ENCODE measurements around the gene CSNK1A1.
"Not testable (repeated sequence)": the region's sequence is repeated elsewhere in the genome, so short reads cannot be mapped to it uniquely, and the experiment has no call there.

The CSNK1A1 gene

GRCh38 chr5:149466457-149466972 is 84.7 kb downstream of the CSNK1A1 start:
- no peak overlapping the region for H2AK5ac ChIP-seq (ENCODE audit: low read length)
- H3K4me3 ChIP-seq (ENCODE audit: low read depth, low read length), result no peak overlapping the region
- H3K14ac ChIP-seq (ENCODE audit: low read length), result no peak overlapping the region
- no peaks in the 10 kb centered on the region for H3K36me3 ChIP-seq (ENCODE audit: control insufficient read depth in 1 of 2, insufficient read depth in 2 of 2, low read length in 2 of 2)
- H4K8ac ChIP-seq (ENCODE audit: low read depth, low read length), result no peak overlapping the region
- DNase-seq, result peak in 1 of 2 donors; percentile 34
- H3K4me2 ChIP-seq (ENCODE audit: low read length), result no peak overlapping the region
- no peak overlapping the region for H3K23ac ChIP-seq (ENCODE audit: low read length)
- peaks cover 2% of the 10 kb centered on the region for H3K79me2 ChIP-seq (ENCODE audit: control insufficient read depth, insufficient read depth, low read length, poor library complexity)
- no peak overlapping the region for H4K91ac ChIP-seq (ENCODE audit: low read depth, low read length)
- WGBS (ENCODE audit: extremely low coverage, insufficient coverage, insufficient read length), result no CpG with 5 or more reads among the region's 17 CpGs
- no peak overlapping the region for H3K9ac ChIP-seq (ENCODE audit: low read length)
- no peak overlapping the region for H3K4ac ChIP-seq (ENCODE audit: low read depth, low read length)
- H2AFZ ChIP-seq (ENCODE audit: insufficient read depth, low read length, poor library complexity), result no peak overlapping the region
- peaks cover 4% of the 10 kb centered on the region for H3K79me1 ChIP-seq (ENCODE audit: low read length)
- H3K18ac ChIP-seq (ENCODE audit: low read length), result no peak overlapping the region
- peaks cover 9 to 15% of the 10 kb centered on the region in 2 experiments for H3K4me1 ChIP-seq (ENCODE audit: control insufficient read depth in 1 of 2, insufficient read depth in 2 of 2, low read length in 2 of 2)
- H4K12ac ChIP-seq (ENCODE audit: low read depth, low read length), result no peak overlapping the region
- no peak overlapping the region for H2BK120ac ChIP-seq (ENCODE audit: insufficient read depth, low read length, poor library complexity)
- H2BK12ac ChIP-seq (ENCODE audit: low read length), result no peak overlapping the region
- no peak overlapping the region for H2BK5ac ChIP-seq (ENCODE audit: low read depth, low read length, poor library complexity)
- H3K27ac ChIP-seq (ENCODE audit: low read depth, low read length), result no peak overlapping the region
- H3K9me3 ChIP-seq (ENCODE audit: insufficient read depth, low read depth, low read length), result peaks cover 1% of the 10 kb centered on the region
- H3K27me3 ChIP-seq (ENCODE audit: insufficient read depth, low read length), result no peaks in the 10 kb centered on the region

GRCh38 chr5:149464796-149465489 is 86.3 kb downstream of the CSNK1A1 start:
- H3K14ac ChIP-seq (ENCODE audit: low read length), result peak overlapping the region; percentile 38
- no peak overlapping the region for H3K9ac ChIP-seq (ENCODE audit: low read length)
- peaks cover 1% of the 10 kb centered on the region for H3K9me3 ChIP-seq (ENCODE audit: insufficient read depth, low read depth, low read length)
- peak overlapping the region; percentile 49 for H4K91ac ChIP-seq (ENCODE audit: low read depth, low read length)
- H4K8ac ChIP-seq (ENCODE audit: low read depth, low read length), result peak overlapping the region; percentile 50
- no peak overlapping the region for H4K12ac ChIP-seq (ENCODE audit: low read depth, low read length)
- H2AFZ ChIP-seq (ENCODE audit: insufficient read depth, low read length, poor library complexity), result peak overlapping the region; percentile 25
- peaks cover 4% of the 10 kb centered on the region for H3K79me1 ChIP-seq (ENCODE audit: low read length)
- peak overlapping the region; percentile 37 for H2BK12ac ChIP-seq (ENCODE audit: low read length)
- H2AK5ac ChIP-seq (ENCODE audit: low read length), result peak overlapping the region; percentile 8
- no peak overlapping the region for H3K4me3 ChIP-seq (ENCODE audit: low read depth, low read length)
- H3K23ac ChIP-seq (ENCODE audit: low read length), result no peak overlapping the region
- H3K79me2 ChIP-seq (ENCODE audit: control insufficient read depth, insufficient read depth, low read length, poor library complexity), result peaks cover 2% of the 10 kb centered on the region
- no peak overlapping the region for H3K4me2 ChIP-seq (ENCODE audit: low read length)
- no peak for DNase-seq
- H3K27me3 ChIP-seq (ENCODE audit: insufficient read depth, low read length), result no peaks in the 10 kb centered on the region
- no CpG with 5 or more reads among the region's 8 CpGs for WGBS (ENCODE audit: extremely low coverage, insufficient coverage, insufficient read length)
- no peaks in the 10 kb centered on the region for H3K36me3 ChIP-seq (ENCODE audit: control insufficient read depth in 1 of 2, insufficient read depth in 2 of 2, low read length in 2 of 2)
- no peak overlapping the region for H3K4ac ChIP-seq (ENCODE audit: low read depth, low read length)
- peak overlapping the region; percentile 26 for H3K18ac ChIP-seq (ENCODE audit: low read length)
- H3K4me1 ChIP-seq (ENCODE audit: control insufficient read depth in 1 of 2, insufficient read depth in 2 of 2, low read length in 2 of 2), result peaks cover 9 to 12% of the 10 kb centered on the region in 2 experiments
- peak overlapping the region; percentile 23 for H2BK120ac ChIP-seq (ENCODE audit: insufficient read depth, low read length, poor library complexity)
- no peak overlapping the region for H3K27ac ChIP-seq (ENCODE audit: low read depth, low read length)
- peak overlapping the region; percentile 24 for H2BK5ac ChIP-seq (ENCODE audit: low read depth, low read length, poor library complexity)

- Histone ChIP-seq H3K4me1 (ENCODE audit: control insufficient read depth in 1 of 2, insufficient read depth in 2 of 2, low read length in 2 of 2) (peaks cover 14 to 18% of the 10 kb centered on the region in 2 experiments), H3K79me1 (ENCODE audit: low read length) (peaks cover 14% of the 10 kb centered on the region)
- H2AFZ ChIP-seq (ENCODE audit: insufficient read depth, low read length, poor library complexity); H3K79me2 ChIP-seq (ENCODE audit: control insufficient read depth, insufficient read depth, low read length, poor library complexity); DNase-seq; H2BK120ac ChIP-seq (ENCODE audit: insufficient read depth, low read length, poor library complexity); H4K91ac ChIP-seq (ENCODE audit: low read depth, low read length); H2BK12ac ChIP-seq (ENCODE audit: low read length); H3K9ac ChIP-seq (ENCODE audit: low read length); H3K27ac ChIP-seq (ENCODE audit: low read depth, low read length); H3K4me3 ChIP-seq (ENCODE audit: low read depth, low read length); H3K27me3 ChIP-seq (ENCODE audit: insufficient read depth, low read length); H2BK5ac ChIP-seq (ENCODE audit: low read depth, low read length, poor library complexity); H3K18ac ChIP-seq (ENCODE audit: low read length); H4K8ac ChIP-seq (ENCODE audit: low read depth, low read length); H3K4me2 ChIP-seq (ENCODE audit: low read length); H3K36me3 ChIP-seq (ENCODE audit: control insufficient read depth in 1 of 2, insufficient read depth in 2 of 2, low read length in 2 of 2); H3K9me3 ChIP-seq (ENCODE audit: insufficient read depth, low read depth, low read length); H2AK5ac ChIP-seq (ENCODE audit: low read length); H3K4ac ChIP-seq (ENCODE audit: low read depth, low read length); H3K23ac ChIP-seq (ENCODE audit: low read length); H3K14ac ChIP-seq (ENCODE audit: low read length); H4K12ac ChIP-seq (ENCODE audit: low read depth, low read length): not testable (repeated sequence)
- WGBS (ENCODE audit: extremely low coverage, insufficient coverage, insufficient read length), result 100% methylated on average over 1 of the region's 6 CpGs
Observed at GRCh38 chr5:149461907-149462306, 89.3 kb downstream of the CSNK1A1 start.

GRCh38 chr5:149459891-149460290 is 91.3 kb downstream of the CSNK1A1 start:
- no peak overlapping the region for H4K91ac ChIP-seq (ENCODE audit: low read depth, low read length)
- H2BK5ac ChIP-seq (ENCODE audit: low read depth, low read length, poor library complexity), result no peak overlapping the region
- WGBS (ENCODE audit: extremely low coverage, insufficient coverage, insufficient read length), result no CpG with 5 or more reads among the region's 5 CpGs
- H3K18ac ChIP-seq (ENCODE audit: low read length), result no peak overlapping the region
- DNase-seq, result no peak
- no peak overlapping the region for H2BK12ac ChIP-seq (ENCODE audit: low read length)
- H3K23ac ChIP-seq (ENCODE audit: low read length), result no peak overlapping the region
- peaks cover 4% of the 10 kb centered on the region for H3K79me2 ChIP-seq (ENCODE audit: control insufficient read depth, insufficient read depth, low read length, poor library complexity)
- peaks cover 27% of the 10 kb centered on the region for H3K79me1 ChIP-seq (ENCODE audit: low read length)
- H3K36me3 ChIP-seq (ENCODE audit: control insufficient read depth in 1 of 2, insufficient read depth in 2 of 2, low read length in 2 of 2), result no peaks in the 10 kb centered on the region
- peaks cover 24% of the 10 kb centered on the region in 2 experiments for H3K4me1 ChIP-seq (ENCODE audit: control insufficient read depth in 1 of 2, insufficient read depth in 2 of 2, low read length in 2 of 2)
- no peak overlapping the region for H4K12ac ChIP-seq (ENCODE audit: low read depth, low read length)
- H4K8ac ChIP-seq (ENCODE audit: low read depth, low read length), result no peak overlapping the region
- no peak overlapping the region for H2AFZ ChIP-seq (ENCODE audit: insufficient read depth, low read length, poor library complexity)
- no peak overlapping the region for H3K14ac ChIP-seq (ENCODE audit: low read length)
- no peak overlapping the region for H3K4ac ChIP-seq (ENCODE audit: low read depth, low read length)
- H3K9me3 ChIP-seq (ENCODE audit: insufficient read depth, low read depth, low read length), result no peaks in the 10 kb centered on the region
- no peaks in the 10 kb centered on the region for H3K27me3 ChIP-seq (ENCODE audit: insufficient read depth, low read length)
- no peak overlapping the region for H2BK120ac ChIP-seq (ENCODE audit: insufficient read depth, low read length, poor library complexity)
- no peak overlapping the region for H3K27ac ChIP-seq (ENCODE audit: low read depth, low read length)
- H2AK5ac ChIP-seq (ENCODE audit: low read length), result no peak overlapping the region
- no peak overlapping the region for H3K9ac ChIP-seq (ENCODE audit: low read length)
- no peak overlapping the region for H3K4me2 ChIP-seq (ENCODE audit: low read length)
- no peak overlapping the region for H3K4me3 ChIP-seq (ENCODE audit: low read depth, low read length)
